Right lung (tissue), 5 donors: Measurements from ENCODE around the gene SPATA31D1. TPM values are rescaled to one million over a fixed set of nuclear protein-coding genes. Genes with fewer than 3 reads are reported as not detected.

ENCODE experiments used
- DNase-seq, 2 donors: peaks; one replicate each; pipeline ENCODE4 v3.0.0-alpha.2; 2013
- polyA plus RNA-seq, 5 donors: library from polyadenylated mRNA; unstranded; fragments of 120-200 nt; gene quantifications; one replicate each; pipeline versions ENCODE4 v1.2.1 to v1.2.3, GENCODE V29; 2013; ENCODE audit warnings: inconsistent platforms in 1 of 5, low replicate concordance in 1 of 5; ENCODE audit not compliant: insufficient read length in 5 of 5, insufficient read depth in 1 of 5

The SPATA31D1 gene
- polyA plus RNA-seq, 5 donors: not detected

GRCh38 chr9:82021198-82021597 is 32.6 kb downstream of the SPATA31D1 start:
- DNase-seq: no peak

GRCh38 chr9:82022121-82022520 is 33.5 kb downstream of the SPATA31D1 start:
- DNase-seq: no peak

GRCh38 chr9:82024908-82025307 is 36.3 kb downstream of the SPATA31D1 start:
- no peak for DNase-seq

GRCh38 chr9:82031538-82032280 is 43.1 kb downstream of the SPATA31D1 start:
- no peak for DNase-seq

GRCh38 chr9:82034956-82035731 is 46.6 kb downstream of the SPATA31D1 start:
- no peak for DNase-seq

- DNase-seq: no peak
Measured at GRCh38 chr9:82036086-82036485, 47.5 kb downstream of the SPATA31D1 start.

- no peak for DNase-seq
Measured at GRCh38 chr9:82037126-82037525, 48.6 kb downstream of the SPATA31D1 start.

- no peak for DNase-seq
Measured at GRCh38 chr9:82038897-82039296, 50.3 kb downstream of the SPATA31D1 start.

Other genes with a start within 250 kb of the SPATA31D1 start
- not detected for gene SPATA31D4, start 60.3 kb upstream of the SPATA31D1 start, polyA plus RNA-seq
- not detected for gene SPATA31D3, start 45.3 kb upstream of the SPATA31D1 start, polyA plus RNA-seq